GM12873 (cell line): ENCODE measurements around the gene CYFIP2.

ENCODE experiments used
- TF ChIP-seq, protein P1 (sequence below): IDR thresholded peaks from 2 replicates; pipeline ENCODE4 v1.5.1; 2012; ENCODE audit warnings: low read depth, mild to moderate bottlenecking, moderate library complexity, low read length, control low read depth; ENCODE audit not compliant: insufficient read depth; ENCODE audit errors: missing control alignments

Gene CYFIP2

GRCh38 chr5:157283434-157283833, 17.5 kb downstream of the CYFIP2 start:
- TF ChIP-seq, protein P1, sequence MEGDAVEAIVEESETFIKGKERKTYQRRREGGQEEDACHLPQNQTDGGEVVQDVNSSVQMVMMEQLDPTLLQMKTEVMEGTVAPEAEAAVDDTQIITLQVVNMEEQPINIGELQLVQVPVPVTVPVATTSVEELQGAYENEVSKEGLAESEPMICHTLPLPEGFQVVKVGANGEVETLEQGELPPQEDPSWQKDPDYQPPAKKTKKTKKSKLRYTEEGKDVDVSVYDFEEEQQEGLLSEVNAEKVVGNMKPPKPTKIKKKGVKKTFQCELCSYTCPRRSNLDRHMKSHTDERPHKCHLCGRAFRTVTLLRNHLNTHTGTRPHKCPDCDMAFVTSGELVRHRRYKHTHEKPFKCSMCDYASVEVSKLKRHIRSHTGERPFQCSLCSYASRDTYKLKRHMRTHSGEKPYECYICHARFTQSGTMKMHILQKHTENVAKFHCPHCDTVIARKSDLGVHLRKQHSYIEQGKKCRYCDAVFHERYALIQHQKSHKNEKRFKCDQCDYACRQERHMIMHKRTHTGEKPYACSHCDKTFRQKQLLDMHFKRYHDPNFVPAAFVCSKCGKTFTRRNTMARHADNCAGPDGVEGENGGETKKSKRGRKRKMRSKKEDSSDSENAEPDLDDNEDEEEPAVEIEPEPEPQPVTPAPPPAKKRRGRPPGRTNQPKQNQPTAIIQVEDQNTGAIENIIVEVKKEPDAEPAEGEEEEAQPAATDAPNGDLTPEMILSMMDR: no peak

- TF ChIP-seq, protein P1: no peak
Observed at GRCh38 chr5:157284458-157285212, 18.7 kb downstream of the CYFIP2 start.

GRCh38 chr5:157285310-157286035, 19.6 kb downstream of the CYFIP2 start:
- TF ChIP-seq, protein P1: no peak

- TF ChIP-seq, protein P1: no peak
Observed at GRCh38 chr5:157286761-157287211, 20.9 kb downstream of the CYFIP2 start.

DNA sequence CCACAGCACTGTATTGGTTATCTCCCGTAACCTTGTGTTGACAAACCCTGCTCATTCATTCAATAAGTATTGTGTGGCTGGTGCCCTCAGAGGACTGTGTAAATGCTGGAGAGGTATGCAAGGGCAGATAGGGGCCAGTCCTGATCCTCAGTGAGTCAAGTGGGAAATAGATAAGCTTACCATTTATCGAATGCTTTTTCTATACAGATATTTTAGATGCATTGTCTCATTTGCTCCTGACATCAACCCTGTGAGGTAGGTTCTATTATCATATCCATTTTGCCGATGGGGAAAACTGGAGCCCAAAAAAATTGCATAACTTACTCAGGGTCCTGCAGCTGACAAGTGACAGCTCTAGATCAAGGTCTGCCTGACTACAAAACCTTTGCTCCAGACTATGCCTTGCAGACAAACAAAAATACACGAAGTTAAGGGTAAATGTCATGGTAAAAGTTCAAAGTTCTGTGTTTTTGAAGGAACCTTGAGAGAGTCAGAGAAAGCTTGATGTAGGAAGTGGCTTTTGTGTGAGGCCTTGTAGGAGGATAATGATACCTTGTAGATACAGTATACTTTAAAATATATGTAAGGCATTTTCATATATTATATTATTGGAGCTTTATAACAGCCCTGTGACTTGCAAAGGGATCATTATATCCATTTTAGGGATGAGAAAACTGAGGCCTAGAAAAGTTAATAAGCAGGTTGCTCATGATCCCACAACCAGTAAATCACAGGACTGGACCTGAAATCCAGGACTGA, 22.7 kb downstream of the CYFIP2 start:
- TF ChIP-seq, protein P1: no peak

GRCh38 chr5:157289164-157289819, 23.4 kb downstream of the CYFIP2 start:
- TF ChIP-seq, protein P1: no peak
